ENCODE data around the gene TEX264. TPM values are rescaled to one million over a fixed set of nuclear protein-coding genes. Genes with fewer than 3 reads are reported as not detected.

The TEX264 gene
- total RNA-seq, 4 donors from 2014 or later: 35.5 to 72.1 (median 62.8) TPM

GRCh38 chr3:51712963-51713362 is 41.9 kb downstream of the TEX264 start:
- TF ChIP-seq, protein P1, sequence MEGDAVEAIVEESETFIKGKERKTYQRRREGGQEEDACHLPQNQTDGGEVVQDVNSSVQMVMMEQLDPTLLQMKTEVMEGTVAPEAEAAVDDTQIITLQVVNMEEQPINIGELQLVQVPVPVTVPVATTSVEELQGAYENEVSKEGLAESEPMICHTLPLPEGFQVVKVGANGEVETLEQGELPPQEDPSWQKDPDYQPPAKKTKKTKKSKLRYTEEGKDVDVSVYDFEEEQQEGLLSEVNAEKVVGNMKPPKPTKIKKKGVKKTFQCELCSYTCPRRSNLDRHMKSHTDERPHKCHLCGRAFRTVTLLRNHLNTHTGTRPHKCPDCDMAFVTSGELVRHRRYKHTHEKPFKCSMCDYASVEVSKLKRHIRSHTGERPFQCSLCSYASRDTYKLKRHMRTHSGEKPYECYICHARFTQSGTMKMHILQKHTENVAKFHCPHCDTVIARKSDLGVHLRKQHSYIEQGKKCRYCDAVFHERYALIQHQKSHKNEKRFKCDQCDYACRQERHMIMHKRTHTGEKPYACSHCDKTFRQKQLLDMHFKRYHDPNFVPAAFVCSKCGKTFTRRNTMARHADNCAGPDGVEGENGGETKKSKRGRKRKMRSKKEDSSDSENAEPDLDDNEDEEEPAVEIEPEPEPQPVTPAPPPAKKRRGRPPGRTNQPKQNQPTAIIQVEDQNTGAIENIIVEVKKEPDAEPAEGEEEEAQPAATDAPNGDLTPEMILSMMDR (IDR thresholded peaks at IDR 0.05; ENCODE audit: low read depth): no peak

DNA sequence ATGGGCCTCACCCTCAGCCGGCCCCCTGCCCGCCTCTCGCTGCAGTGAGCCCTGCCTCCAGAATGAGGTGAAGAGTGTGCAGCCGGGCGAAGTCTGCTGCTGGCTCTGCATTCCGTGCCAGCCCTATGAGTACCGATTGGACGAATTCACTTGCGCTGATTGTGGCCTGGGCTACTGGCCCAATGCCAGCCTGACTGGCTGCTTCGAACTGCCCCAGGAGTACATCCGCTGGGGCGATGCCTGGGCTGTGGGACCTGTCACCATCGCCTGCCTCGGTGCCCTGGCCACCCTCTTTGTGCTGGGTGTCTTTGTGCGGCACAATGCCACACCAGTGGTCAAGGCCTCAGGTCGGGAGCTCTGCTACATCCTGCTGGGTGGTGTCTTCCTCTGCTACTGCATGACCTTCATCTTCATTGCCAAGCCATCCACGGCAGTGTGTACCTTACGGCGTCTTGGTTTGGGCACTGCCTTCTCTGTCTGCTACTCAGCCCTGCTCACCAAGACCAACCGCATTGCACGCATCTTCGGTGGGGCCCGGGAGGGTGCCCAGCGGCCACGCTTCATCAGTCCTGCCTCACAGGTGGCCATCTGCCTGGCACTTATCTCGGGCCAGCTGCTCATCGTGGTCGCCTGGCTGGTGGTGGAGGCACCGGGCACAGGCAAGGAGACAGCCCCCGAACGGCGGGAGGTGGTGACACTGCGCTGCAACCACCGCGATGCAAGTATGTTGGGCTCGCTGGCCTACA is 44.4 kb downstream of the TEX264 start:
- TF ChIP-seq, protein P1 (IDR thresholded peaks at IDR 0.05; ENCODE audit: low read depth): no peak

GRCh38 chr3:51715977-51716294 is 44.9 kb downstream of the TEX264 start:
- TF ChIP-seq, protein P1 (IDR thresholded peaks at IDR 0.05; ENCODE audit: low read depth): no peak

- TF ChIP-seq, protein P1 (IDR thresholded peaks at IDR 0.05; ENCODE audit: low read depth): no peak
Measured at GRCh38 chr3:51716805-51717204, 45.8 kb downstream of the TEX264 start.

DNA sequence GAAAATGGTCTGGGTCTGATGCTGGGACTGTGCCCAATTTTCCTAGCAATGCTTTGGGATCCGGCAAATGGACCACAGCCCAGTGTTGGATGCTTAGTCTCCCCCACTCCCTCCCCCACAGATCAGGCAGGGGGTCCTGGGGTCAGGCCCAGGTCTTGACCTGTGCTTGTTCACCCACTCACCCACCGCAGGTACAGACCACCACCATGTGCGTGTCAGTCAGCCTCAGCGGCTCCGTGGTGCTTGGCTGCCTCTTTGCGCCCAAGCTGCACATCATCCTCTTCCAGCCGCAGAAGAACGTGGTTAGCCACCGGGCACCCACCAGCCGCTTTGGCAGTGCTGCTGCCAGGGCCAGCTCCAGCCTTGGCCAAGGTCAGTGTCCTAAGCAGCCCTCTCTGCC is 46.4 kb downstream of the TEX264 start:
- TF ChIP-seq, protein P1 (IDR thresholded peaks at IDR 0.05; ENCODE audit: low read depth): no peak

- TF ChIP-seq, protein P1 (IDR thresholded peaks at IDR 0.05; ENCODE audit: low read depth): no peak
Measured at GRCh38 chr3:51717947-51718346, 46.9 kb downstream of the TEX264 start.

DNA sequence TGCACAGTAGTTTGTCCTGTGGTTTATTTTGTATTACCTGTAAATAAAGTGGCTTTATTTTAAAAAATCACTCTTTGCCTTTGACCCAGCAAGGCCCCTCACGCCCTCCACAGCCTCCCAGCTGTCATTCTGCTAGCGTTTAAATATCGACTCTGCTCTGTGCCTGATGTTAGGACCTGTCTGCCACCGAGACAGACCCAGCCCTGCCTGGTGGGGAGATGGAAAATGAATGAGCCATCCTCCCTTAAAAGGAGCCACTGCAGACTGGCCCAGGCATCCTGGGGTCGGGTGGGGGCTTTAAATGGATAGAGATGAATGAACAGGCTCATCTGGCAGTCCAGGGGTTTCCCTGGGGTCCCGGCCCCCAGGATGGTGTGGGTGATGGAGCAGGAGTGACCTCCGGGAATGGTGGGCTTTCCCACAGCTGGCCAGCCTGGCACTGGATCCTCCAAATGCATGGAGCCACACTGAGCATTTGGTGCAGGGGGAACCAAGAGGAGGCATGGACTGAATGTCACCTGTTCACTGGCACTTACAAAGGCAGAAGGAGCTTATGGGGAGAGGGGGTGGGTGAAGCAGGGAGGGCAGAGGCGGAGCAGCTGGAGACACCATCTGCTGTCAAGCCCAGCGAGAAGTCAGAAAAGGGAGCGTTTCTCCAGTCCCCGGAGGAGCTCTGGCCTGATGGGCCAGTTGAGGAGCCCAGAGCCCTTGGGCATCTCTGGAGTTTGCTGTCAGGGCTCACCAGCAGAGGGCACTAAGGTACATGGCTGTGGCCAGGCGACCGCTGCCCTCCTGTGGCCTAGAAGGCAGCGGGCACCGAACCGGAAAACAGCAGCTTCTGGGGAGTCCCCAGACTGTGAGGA is 47.7 kb downstream of the TEX264 start:
- TF ChIP-seq, protein P1 (IDR thresholded peaks at IDR 0.05; ENCODE audit: low read depth): no peak
